IPS DF 4.7 (cell line): ENCODE data around the gene PSMC3.

Experiments
- DNase-seq: peaks from one replicate; pipeline ENCODE4 v3.0.0-alpha.2; 2013; ENCODE audit warnings: low spot score; ENCODE audit errors: extremely low read depth

The PSMC3 gene

GRCh38 chr11:47394322-47395222 lies 31.7 kb downstream of the PSMC3 start:
- DNase-seq: no peak

GRCh38 chr11:47394050-47394321 lies 32.3 kb downstream of the PSMC3 start:
- no peak for DNase-seq

GRCh38 chr11:47393163-47394049 lies 32.8 kb downstream of the PSMC3 start:
- DNase-seq: no peak

GRCh38 chr11:47392546-47393162 lies 33.6 kb downstream of the PSMC3 start:
- no peak for DNase-seq

GRCh38 chr11:47391711-47392432 lies 34.4 kb downstream of the PSMC3 start:
- DNase-seq: no peak

- DNase-seq: no peak
These were observed 35.1 kb downstream of the PSMC3 start for GRCh38 chr11:47391077-47391583.

- DNase-seq: no peak
These were observed 35.8 kb downstream of the PSMC3 start for GRCh38 chr11:47390422-47390760.

- no peak for DNase-seq
These were observed 36.4 kb downstream of the PSMC3 start for GRCh38 chr11:47389577-47390421.

GRCh38 chr11:47388697-47389576 lies 37.3 kb downstream of the PSMC3 start:
- no peak for DNase-seq

GRCh38 chr11:47387944-47388696 lies 38.1 kb downstream of the PSMC3 start:
- no peak for DNase-seq

GRCh38 chr11:47384498-47384897 lies 41.7 kb downstream of the PSMC3 start:
- DNase-seq: no peak

GRCh38 chr11:47383071-47383470 lies 43.2 kb downstream of the PSMC3 start:
- no peak for DNase-seq

- DNase-seq: no peak
These were observed 46.2 kb downstream of the PSMC3 start for GRCh38 chr11:47380078-47380477.

- no peak for DNase-seq
These were observed 46.9 kb downstream of the PSMC3 start for GRCh38 chr11:47379317-47379716.

- no peak for DNase-seq
These were observed 47.4 kb downstream of the PSMC3 start for GRCh38 chr11:47378836-47379170.

- no peak for DNase-seq
These were observed 48.0 kb downstream of the PSMC3 start, which contains the start of gene SPI1 for GRCh38 chr11:47378010-47378835. TSS of gene SPI1 (minus strand) at chr11:47378547. CDS start at chr11:47378353, 194 bp downstream.

- DNase-seq: no peak
These were observed 48.6 kb downstream of the PSMC3 start for GRCh38 chr11:47377571-47378009.
